Measurements from ENCODE around the gene CHKB.

GRCh38 chr22:50602338-50602700 is 19.7 kb upstream of the CHKB start:
- no peak for TF ChIP-seq SIX5 (IDR thresholded peaks at IDR 0.05; ENCODE audit: low read depth, low read length, severe bottlenecking)
- TF ChIP-seq SREBF2 (IDR thresholded peaks at IDR 0.05; ENCODE audit: low read length) = no peak
- no peak for TF ChIP-seq CUX1 (IDR thresholded peaks at IDR 0.05; ENCODE audit: insufficient replicate concordance, low read depth, low read length)
- no peak for TF ChIP-seq BCL3 (IDR thresholded peaks at IDR 0.05; ENCODE audit: borderline replicate concordance, insufficient read depth, low read depth, low read length, poor library complexity, severe bottlenecking)
- TF ChIP-seq POLR2A (IDR thresholded peaks at IDR 0.05; ENCODE audit: low read depth, low read length) = no peak
- no peak for TF ChIP-seq EP300 (IDR thresholded peaks at IDR 0.05; ENCODE audit: borderline replicate concordance in 1 of 2, control insufficient read depth in 1 of 2, low read depth in 2 of 2, low read length in 2 of 2)
- TF ChIP-seq ETV6 (conservative IDR thresholded peaks at IDR 0.05 in 1 of 2, IDR thresholded peaks at IDR 0.05 in 1 of 2; ENCODE audit: borderline replicate concordance in 1 of 2, low read depth in 1 of 2) = no peak
- no peak for TF ChIP-seq ASH2L (IDR thresholded peaks at IDR 0.05; ENCODE audit: borderline replicate concordance, low read depth)
- TF ChIP-seq CEBPB (IDR thresholded peaks at IDR 0.05; ENCODE audit: borderline replicate concordance in 1 of 2, low read depth in 2 of 2, low read length in 2 of 2) = no peak
- TF ChIP-seq KDM1A (IDR thresholded peaks at IDR 0.05; ENCODE audit: borderline replicate concordance) = no peak

All from GM12878 (cell line).